ENCODE results near the gene HSD17B4. TPM values are rescaled to one million over a fixed set of nuclear protein-coding genes. Genes with fewer than 3 reads are reported as not detected.

Gene HSD17B4
- total RNA-seq, 1 experiment from 2014 or later, result 107 TPM

DNA sequence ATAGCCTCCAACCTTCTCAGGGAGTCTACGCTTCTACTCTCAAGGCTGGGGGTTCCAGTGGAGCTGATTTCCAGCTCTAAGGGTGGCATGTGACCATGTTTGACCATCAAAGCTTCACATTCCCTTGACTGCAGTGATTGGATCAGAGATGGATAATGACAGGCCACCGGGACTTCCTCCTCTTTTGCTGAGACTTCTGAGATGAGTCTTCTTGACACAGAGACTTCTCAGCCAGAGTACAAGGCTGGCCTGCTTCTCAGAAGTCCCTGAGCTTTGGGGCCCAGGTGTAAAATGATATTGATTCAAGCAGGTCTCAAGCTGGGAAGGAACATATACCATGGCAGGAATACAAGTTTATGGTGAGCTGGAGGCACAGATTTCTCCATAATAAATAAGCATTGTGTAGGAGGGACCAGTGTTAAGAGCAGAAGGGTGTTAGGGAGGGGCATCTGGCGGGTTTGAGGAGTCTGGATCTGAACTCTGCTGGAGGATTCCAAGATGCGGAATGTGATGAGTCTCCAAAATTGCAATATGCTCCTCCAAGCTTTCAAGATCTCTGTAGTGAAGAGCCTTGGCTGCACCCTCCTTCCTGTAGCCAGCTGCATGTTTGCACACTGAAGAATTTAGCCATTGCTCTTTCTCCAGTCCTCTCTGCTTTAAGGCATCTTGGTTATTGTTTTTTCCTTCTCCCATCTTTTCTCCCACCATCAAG, 41.7 kb upstream of the HSD17B4 start:
- ChIA-PET POLR2A (no interaction called here), CTCF (no interaction called here)
- Histone ChIP-seq H3K4me1 (ENCODE audit: control insufficient read depth, insufficient read depth, low read length) (peaks cover 5% of the 10 kb centered on the region; the same call in 1 of the 2 replicates), H3K4me3 (ENCODE audit: low read depth in 2 of 2, low read length in 2 of 2) (no peak overlapping the region), H3K36me3 (ENCODE audit: control insufficient read depth, insufficient read depth, low read length) (no peaks in the 10 kb centered on the region), H3K27ac (ENCODE audit: low read length) (no peak overlapping the region), H3K27me3 (ENCODE audit: control insufficient read depth, insufficient read depth, low read length) (no peaks in the 10 kb centered on the region; the same call in 1 of the 2 replicates), H3K9me3 (ENCODE audit: control insufficient read depth, insufficient read depth, low read depth, low read length) (no peaks in the 10 kb centered on the region)
- TF ChIP-seq TCF7L2 (IDR thresholded peaks at IDR 0.05; ENCODE audit: low read depth, low read length) (no peak), SIN3A (IDR thresholded peaks at IDR 0.05; ENCODE audit: borderline replicate concordance, insufficient read depth, low read depth, low read length) (no peak)
- in situ Hi-C loops (cut with HindIII; ENCODE audit: low pct_unique_long_range_greater_than_20kb, low sequenced_read_pairs) (no loop called here), intact Hi-C loops (cut with micrococcal nuclease; ENCODE audit: unreplicated experiment) (no loop called here)
- ATAC-seq (no peak), DNase-seq (ENCODE audit: low read depth, low spot score) (no peak)
- no TSS peak for BruUV-seq (replicated peaks)

DNA sequence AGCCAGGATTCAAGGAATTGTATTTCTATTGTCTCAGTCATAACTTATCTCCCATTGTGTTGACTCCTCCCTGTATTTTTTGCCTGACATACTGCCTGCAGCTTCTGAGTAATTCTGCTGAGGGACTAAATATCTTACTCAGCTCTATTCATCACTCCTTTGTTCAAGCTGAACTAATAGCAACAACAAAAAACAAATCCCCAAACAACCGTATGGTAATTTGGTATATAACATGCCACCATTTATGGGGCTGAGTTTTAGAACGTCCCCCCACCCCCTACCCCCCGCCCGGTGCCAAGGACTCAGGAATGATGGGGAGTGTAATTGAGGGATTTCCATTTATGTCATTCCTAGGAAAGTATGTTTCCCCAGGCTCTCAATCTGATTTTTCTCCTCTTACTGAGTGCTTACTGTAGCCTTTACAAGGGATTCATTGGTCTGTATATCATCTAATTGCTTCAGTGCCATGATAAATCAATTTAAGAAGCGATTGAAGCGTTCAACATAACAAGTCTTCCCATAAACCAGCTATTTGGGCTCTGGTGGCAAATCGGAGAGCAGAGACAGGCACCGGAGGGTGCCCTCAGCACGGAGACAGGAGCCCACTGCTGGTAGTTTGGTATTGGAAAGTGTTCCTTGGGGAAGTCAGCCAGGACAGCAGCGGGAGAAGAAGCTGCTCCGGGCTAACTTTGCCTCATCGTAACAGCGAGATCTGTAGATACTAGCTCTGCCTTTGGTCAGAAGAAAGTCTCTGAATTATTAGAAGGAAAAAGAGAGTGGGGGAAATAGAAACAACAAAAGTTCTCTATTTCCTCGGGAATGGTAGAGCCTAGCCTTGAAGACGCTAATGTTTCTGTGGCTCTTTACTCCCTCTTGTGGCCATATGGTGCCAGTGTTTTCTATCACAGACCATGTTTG, 40.7 kb upstream of the HSD17B4 start:
- H3K9me3 ChIP-seq (ENCODE audit: control insufficient read depth, insufficient read depth, low read depth, low read length), result no peaks in the 10 kb centered on the region
- H3K27ac ChIP-seq (ENCODE audit: low read length), result peak overlapping the region; percentile 62; the same call in 1 of the 2 replicates
- TF ChIP-seq, protein P1, sequence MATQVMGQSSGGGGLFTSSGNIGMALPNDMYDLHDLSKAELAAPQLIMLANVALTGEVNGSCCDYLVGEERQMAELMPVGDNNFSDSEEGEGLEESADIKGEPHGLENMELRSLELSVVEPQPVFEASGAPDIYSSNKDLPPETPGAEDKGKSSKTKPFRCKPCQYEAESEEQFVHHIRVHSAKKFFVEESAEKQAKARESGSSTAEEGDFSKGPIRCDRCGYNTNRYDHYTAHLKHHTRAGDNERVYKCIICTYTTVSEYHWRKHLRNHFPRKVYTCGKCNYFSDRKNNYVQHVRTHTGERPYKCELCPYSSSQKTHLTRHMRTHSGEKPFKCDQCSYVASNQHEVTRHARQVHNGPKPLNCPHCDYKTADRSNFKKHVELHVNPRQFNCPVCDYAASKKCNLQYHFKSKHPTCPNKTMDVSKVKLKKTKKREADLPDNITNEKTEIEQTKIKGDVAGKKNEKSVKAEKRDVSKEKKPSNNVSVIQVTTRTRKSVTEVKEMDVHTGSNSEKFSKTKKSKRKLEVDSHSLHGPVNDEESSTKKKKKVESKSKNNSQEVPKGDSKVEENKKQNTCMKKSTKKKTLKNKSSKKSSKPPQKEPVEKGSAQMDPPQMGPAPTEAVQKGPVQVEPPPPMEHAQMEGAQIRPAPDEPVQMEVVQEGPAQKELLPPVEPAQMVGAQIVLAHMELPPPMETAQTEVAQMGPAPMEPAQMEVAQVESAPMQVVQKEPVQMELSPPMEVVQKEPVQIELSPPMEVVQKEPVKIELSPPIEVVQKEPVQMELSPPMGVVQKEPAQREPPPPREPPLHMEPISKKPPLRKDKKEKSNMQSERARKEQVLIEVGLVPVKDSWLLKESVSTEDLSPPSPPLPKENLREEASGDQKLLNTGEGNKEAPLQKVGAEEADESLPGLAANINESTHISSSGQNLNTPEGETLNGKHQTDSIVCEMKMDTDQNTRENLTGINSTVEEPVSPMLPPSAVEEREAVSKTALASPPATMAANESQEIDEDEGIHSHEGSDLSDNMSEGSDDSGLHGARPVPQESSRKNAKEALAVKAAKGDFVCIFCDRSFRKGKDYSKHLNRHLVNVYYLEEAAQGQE (IDR thresholded peaks at IDR 0.05; ENCODE audit: insufficient read depth in 1 of 2, low read depth in 2 of 2, low read length in 1 of 2), result no peak
- TF ChIP-seq, protein P2, sequence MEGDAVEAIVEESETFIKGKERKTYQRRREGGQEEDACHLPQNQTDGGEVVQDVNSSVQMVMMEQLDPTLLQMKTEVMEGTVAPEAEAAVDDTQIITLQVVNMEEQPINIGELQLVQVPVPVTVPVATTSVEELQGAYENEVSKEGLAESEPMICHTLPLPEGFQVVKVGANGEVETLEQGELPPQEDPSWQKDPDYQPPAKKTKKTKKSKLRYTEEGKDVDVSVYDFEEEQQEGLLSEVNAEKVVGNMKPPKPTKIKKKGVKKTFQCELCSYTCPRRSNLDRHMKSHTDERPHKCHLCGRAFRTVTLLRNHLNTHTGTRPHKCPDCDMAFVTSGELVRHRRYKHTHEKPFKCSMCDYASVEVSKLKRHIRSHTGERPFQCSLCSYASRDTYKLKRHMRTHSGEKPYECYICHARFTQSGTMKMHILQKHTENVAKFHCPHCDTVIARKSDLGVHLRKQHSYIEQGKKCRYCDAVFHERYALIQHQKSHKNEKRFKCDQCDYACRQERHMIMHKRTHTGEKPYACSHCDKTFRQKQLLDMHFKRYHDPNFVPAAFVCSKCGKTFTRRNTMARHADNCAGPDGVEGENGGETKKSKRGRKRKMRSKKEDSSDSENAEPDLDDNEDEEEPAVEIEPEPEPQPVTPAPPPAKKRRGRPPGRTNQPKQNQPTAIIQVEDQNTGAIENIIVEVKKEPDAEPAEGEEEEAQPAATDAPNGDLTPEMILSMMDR (IDR thresholded peaks at IDR 0.05), result peak; percentile 88
- H3K4me1 ChIP-seq (ENCODE audit: control insufficient read depth, insufficient read depth, low read length), result peaks cover 5% of the 10 kb centered on the region; the same call in 1 of the 2 replicates
- H3K36me3 ChIP-seq (ENCODE audit: control insufficient read depth, insufficient read depth, low read length), result no peaks in the 10 kb centered on the region
- peak overlapping the region; percentile 52 to 53 for H3K4me3 ChIP-seq (ENCODE audit: low read depth in 2 of 2, low read length in 2 of 2)
- in situ Hi-C loops (cut with HindIII; ENCODE audit: low pct_unique_long_range_greater_than_20kb, low sequenced_read_pairs), result no loop called here
- intact Hi-C loops (cut with micrococcal nuclease; ENCODE audit: unreplicated experiment), result loop anchor here (1.0 to 2.0 kb wide), 2 partner anchors 389 to 423 kb away; partner anchors contain the start of gene DTWD2
- no peaks in the 10 kb centered on the region; the same call in 1 of the 2 replicates for H3K27me3 ChIP-seq (ENCODE audit: control insufficient read depth, insufficient read depth, low read length)
- ATAC-seq (peak; percentile 98), DNase-seq (ENCODE audit: low read depth, low spot score) (peak; percentile 81)
- CTCF ChIA-PET, result interaction anchor here (0.5 to 1.9 kb wide), 6 partner anchors 47 to 423 kb away, joined by 3 to 11 read pairs (median 6); partner anchors contain the start of genes DTWD2 and TNFAIP8
- POLR2A ChIA-PET, result no interaction called here
- BruUV-seq (replicated peaks), result no TSS peak
